Vagina (tissue), 2 donors: ENCODE measurements around the gene LHFPL2.

Source experiments
- POLR2A ChIP-seq, 2 donors: fragments of 450-650 bp; IDR thresholded peaks; one replicate each; pipeline ENCODE4 v1.6.1; 2017; ENCODE audit warnings: antibody characterized with exemption in 2 of 2, mild to moderate bottlenecking in 2 of 2, moderate library complexity in 2 of 2
- POLR2AphosphoS5 ChIP-seq, 2 donors: sonication (generic); formaldehyde crosslinking; IDR thresholded peaks; one replicate each; pipeline ENCODE4 v1.9.0; 2017; ENCODE audit warnings: antibody characterized with exemption in 2 of 2, mild to moderate bottlenecking in 2 of 2, low read depth in 1 of 2; ENCODE audit not compliant: insufficient read depth in 1 of 2
- TF ChIP-seq, protein P1 (sequence below), 3 experiments: fragments of 450-650 bp in 2 of 3; fragments of 200-600 bp in 1 of 3; sonication (generic) in 1 of 3; IDR thresholded peaks; one replicate each; pipeline ENCODE4 v1.5.1; 2017 to 2019; ENCODE audit warnings: antibody characterized with exemption in 3 of 3, mild to moderate bottlenecking in 2 of 3, moderate library complexity in 2 of 3

DNA sequence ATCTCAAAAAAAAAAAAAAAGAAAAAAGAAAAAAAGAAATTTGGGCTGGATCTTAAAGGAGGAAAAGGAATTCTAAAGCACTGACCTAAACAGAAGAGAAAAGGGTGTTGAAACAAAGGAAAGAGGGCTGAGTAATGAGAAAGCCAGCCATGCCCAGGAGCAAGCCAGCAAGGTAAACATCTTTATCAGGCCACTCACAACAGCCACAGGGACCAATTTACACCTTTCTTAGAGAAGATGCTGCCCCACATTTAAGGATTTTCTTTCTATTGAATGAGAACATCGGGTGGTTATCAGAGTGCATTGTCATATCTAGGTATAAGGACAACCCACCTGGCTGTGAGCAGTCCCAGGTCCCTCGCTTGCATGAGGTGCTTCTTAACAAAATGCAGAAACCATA lies 16.6 kb downstream of the LHFPL2 start:
- TF ChIP-seq POLR2A (IDR thresholded peaks at IDR 0.05): no peak
- TF ChIP-seq, protein P1, sequence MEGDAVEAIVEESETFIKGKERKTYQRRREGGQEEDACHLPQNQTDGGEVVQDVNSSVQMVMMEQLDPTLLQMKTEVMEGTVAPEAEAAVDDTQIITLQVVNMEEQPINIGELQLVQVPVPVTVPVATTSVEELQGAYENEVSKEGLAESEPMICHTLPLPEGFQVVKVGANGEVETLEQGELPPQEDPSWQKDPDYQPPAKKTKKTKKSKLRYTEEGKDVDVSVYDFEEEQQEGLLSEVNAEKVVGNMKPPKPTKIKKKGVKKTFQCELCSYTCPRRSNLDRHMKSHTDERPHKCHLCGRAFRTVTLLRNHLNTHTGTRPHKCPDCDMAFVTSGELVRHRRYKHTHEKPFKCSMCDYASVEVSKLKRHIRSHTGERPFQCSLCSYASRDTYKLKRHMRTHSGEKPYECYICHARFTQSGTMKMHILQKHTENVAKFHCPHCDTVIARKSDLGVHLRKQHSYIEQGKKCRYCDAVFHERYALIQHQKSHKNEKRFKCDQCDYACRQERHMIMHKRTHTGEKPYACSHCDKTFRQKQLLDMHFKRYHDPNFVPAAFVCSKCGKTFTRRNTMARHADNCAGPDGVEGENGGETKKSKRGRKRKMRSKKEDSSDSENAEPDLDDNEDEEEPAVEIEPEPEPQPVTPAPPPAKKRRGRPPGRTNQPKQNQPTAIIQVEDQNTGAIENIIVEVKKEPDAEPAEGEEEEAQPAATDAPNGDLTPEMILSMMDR (IDR thresholded peaks at IDR 0.05): no peak
- no peak for TF ChIP-seq POLR2AphosphoS5 (IDR thresholded peaks at IDR 0.05; ENCODE audit: insufficient read depth in 1 of 2, low read depth in 1 of 2)
